ENCODE data around the gene GREB1L.
"Not testable (repeated sequence)": the region's sequence is repeated elsewhere in the genome, so short reads cannot be mapped to it uniquely, and the experiment has no call there.

GREB1L gene

GRCh38 chr18:21309248-21309647, 67.2 kb downstream of the GREB1L start:
- DNase-seq, result no peak

- DNase-seq, result not testable (repeated sequence)
Observed at GRCh38 chr18:21311980-21312379, 69.9 kb downstream of the GREB1L start.

- DNase-seq, result no peak
Observed at GRCh38 chr18:21313576-21313975, 71.5 kb downstream of the GREB1L start.

DNA sequence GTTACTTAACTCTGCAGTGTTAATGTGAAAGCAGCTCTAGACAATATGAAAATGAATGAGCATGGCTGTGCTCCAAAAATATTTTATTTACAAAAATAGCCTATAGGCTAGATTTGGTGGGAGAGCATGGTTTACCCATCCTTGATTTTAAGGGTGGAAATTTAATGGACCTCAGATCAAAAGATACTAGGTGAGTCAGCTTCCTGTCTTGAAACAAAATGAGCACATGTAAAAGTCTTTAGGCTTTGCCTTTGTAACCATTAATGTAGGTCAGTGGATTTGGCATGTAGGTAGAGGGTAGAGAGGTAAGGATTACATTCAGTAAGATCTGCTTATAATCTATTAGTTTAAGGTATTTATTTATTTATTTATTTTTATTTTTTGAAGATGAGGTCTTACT, 72.7 kb downstream of the GREB1L start:
- no peak for DNase-seq

DNA sequence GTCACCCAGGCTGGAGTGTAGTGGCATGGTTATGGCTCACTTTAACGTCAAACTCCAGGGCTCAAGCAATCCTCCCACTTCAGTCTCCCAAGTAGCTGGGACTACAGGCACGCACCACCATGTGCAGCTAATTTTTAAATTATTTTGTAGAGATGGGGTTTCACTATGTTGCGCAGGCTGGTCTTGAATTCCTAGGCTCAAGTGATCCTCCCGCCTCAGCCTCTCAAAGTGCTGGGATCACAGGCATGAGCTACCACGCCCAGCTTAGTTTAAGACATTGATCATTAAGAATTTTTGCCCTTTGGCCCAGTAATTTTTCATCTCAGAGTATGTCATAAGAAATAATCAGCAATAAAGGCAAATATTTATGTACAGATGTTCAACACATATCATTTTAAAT, 73.1 kb downstream of the GREB1L start:
- not testable (repeated sequence) for DNase-seq

- no peak for DNase-seq
Observed at GRCh38 chr18:21315741-21316197, 73.7 kb downstream of the GREB1L start.

DNA sequence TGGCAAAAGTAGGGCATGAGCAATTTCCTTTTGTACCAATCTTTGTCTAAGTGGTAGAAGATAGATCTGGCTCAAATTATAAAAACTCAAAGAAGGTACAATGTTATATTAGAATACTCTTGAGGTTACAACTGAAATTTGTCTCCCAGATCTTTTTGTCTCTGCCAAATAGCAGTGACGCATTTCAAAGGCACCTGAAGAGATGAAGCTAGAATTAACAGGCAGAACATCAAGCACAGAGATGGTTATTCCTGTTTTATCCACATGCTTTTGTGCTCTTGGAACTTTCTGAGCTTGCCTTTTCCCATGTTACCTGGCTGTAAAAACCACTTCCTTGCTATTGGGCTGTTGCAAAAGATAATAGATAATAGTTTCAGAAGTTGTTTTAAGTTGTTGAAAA, 74.3 kb downstream of the GREB1L start:
- no peak for DNase-seq

DNA sequence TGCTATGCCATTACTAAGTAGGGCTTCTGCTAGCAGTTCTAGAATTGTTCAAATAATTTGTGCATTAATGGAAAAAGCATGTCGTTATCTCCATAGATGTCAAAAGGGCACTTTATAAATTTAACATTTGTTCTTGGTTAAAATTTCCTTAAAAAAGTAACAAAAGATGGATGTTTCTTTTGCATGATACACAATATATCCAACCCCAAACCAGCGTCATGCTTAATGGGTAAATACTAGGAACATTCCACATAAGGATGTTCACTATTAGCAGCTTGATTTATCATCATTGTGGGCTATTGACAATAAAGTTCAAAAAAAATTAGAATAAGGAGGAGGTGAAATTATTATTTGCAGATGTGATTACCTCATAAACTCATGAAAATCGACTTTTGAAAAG, 79.7 kb downstream of the GREB1L start:
- no peak for DNase-seq

DNA sequence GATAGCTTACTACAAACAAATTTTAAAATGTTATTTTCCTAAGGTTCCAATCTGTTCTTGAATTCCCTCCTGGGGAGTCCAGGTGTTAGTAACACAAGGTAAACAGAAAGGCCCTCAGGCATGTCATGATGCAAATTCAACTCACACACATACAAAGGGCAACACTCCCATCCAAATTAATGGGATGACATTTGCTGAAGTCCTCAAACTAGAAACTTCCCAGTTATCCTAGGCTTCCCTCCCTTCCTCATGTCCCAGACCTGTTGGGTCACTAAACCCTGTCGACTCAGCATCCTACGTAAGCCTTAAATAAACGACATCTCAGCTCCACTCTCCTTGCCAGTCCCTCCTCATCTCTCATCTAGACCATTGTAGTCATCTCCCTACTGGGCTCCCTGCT, 85.1 kb downstream of the GREB1L start:
- DNase-seq, result peak; percentile 13

- DNase-seq, result no peak
Observed at GRCh38 chr18:21330122-21330701, 88.2 kb downstream of the GREB1L start.

DNA sequence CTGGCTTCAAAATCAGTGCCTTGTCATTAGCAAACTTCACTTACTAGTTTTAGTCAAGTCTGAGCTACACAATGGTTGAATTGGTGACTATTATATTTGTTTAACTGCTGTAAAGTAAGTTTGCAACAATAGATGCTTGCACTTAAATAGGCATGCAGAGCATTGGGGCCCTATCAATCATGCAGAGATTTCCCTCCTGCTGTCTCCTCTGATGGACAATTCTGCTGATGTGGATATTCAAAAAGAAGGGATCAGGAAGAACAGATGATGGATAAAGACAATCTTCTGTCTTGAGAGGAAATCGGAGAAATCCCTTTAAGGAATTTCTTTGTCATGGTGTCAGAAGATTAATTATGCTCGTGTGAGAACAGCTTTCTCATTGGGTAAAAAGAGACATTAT, 89.0 kb downstream of the GREB1L start:
- no peak for DNase-seq

DNA sequence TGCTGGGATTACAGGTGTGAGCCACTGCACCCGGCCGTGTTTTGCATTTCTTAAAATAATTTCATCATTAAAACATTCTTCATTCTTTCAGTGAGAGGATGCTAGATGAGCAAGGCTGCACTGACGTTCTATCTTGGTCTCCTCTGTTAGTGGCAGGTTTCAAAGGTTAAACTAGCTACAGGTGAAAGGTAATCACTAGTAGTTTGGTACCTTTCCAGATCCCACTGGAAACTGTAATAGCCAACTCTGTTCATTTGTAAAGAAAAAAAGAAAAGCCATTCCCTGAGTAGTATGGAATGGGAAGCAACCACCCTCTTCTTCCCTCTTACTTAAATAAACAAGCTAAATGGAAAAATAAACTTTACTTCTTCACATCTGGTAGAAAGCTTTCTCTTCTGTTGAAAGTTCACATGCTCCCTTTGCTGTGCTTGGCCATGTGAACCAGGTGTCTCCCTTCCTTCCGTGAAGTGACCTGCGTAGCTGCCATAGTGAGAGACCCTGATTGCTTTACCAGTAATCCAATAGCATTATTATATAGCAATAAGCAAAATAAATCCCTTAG, 94.0 kb downstream of the GREB1L start:
- DNase-seq, result no peak

DNA sequence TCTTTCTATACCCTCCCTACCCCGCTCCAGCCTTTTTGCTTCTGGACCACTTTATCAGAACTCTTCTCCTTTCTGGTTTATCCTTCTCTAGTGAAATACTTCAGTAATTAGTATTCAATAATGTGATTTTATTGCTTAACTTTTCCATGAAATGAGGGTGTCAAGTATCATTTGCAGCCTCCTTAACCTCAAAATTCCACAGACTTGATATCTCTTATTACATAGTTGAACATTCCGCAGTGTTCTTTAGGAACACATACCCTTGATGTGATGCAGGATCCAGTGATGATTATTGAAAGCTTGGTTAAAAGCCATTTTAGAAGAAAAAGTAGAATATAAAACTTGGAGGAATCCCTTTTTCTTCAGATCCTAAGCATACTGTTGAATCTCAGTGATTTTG, 94.8 kb downstream of the GREB1L start:
- no peak for DNase-seq

- no peak for DNase-seq
Observed at GRCh38 chr18:21341141-21341540, 99.1 kb downstream of the GREB1L start.

DNA sequence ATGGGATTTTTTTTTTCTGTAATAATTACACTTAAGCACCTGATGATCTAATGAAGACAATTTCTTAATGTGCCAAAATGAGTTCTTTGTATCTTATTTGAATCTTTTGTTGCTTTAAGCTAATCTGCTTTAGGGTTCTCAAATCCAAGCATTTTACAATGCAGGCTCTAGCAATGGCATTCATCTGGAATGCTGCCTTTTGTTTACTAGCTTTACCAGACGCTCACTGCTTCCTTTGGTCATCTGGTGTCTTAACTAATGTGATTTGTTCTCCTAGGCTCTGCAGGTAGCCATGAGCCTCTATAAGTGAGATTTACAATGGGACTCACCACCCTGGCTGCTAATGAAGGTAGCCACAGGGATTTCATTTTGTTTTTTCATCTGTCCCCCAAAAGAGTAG, 100.3 kb downstream of the GREB1L start:
- no peak for DNase-seq

GRCh38 chr18:21344860-21345259, 102.8 kb downstream of the GREB1L start:
- DNase-seq, result no peak

DNA sequence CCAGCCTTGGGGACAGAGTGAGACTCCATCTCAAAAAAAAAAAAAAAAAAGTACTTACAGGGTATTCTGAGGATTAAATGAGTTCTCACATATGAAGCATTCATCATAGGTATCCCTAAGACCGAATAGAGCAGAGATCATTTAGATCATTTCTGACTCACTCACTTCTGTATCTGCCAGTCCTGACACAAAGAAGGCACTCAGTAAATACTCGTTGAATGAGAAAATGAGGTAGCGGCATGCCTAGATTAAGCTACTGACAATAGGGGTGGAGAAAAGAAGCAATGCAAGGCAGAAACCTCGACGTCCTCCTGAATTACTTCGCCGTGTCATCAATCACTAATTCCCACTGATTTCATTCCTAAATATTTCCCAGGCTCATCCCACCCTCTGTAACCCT, 103.8 kb downstream of the GREB1L start:
- peak; percentile 17 for DNase-seq

DNA sequence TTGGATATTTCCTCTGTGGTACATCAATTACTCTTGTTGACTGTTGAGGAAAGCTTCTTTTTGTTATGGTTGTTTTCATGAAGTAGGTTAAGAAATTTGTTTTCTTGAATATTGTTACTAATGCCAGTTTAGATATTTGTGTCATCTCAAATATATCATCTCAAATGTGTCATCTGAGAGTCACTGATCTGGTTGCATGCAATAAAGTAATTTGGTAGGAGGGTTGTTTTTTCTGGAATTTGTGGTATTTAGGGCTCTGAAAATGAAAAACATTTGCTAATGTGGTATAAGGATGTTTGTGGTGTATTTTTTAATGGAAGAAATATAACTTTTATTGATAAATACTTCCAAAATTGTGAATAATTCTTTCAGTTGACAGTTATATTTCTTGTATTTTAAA, 117.7 kb downstream of the GREB1L start:
- no peak for DNase-seq

- no peak for DNase-seq
Observed at GRCh38 chr18:21361307-21361880, 119.4 kb downstream of the GREB1L start.

DNA sequence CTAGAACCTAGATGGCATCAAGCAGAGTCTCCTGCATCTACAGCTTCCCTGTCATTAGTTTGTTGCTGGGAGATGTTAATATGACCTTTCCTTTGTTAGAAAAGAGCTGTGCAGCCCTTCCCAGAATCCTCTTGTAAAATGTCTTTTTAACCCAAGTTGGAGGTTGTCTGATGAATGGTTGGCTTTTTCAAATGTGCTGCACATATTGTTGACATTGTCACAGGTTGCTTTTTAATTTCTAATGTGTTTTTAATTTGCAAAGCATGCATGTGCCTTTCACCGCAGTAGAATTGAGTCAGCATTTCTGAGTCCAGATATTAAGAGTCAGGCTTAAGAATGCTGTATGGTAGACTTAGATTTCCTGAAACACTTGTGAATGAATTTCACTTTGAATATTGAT, 120.8 kb downstream of the GREB1L start:
- DNase-seq, result no peak

DNA sequence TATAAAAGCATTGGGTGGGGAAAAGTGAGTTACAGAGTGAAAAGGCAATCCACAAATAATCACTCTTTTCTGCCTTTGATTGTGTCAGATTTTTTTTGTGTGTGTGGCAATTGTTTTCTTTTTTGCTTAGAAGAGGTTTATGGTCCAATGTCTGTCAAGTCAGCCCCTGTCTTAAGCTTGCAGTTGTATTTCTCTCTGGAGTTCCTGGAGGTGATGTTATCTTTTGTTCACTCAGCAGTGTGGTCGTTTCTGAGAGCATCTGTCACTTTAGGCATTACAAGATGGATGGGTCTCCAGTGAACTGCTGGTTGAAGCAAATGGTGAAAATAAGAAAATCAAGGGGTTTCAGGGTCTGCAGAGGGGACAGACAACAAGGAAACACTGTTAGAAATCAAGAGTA, 121.3 kb downstream of the GREB1L start:
- DNase-seq, result no peak

DNA sequence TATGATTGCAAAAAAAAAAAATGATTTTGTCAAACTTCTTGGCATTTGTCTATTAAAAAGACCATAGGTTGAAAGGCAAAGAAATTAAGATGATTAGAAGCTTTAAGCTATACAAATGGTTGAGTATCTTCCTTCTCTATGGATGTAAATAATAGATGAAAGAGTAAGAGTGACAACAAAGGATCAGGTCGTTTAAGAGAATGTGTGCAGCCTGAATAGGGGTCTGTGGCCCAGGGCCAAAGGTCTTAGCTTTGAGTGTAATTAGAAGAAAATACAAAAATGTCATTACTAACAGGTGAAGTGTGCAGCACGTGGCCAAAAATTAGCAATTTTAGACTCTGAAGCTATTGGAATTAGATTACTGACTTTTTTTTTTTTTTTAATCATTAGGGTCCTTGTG, 122.4 kb downstream of the GREB1L start:
- DNase-seq, result no peak

DNA sequence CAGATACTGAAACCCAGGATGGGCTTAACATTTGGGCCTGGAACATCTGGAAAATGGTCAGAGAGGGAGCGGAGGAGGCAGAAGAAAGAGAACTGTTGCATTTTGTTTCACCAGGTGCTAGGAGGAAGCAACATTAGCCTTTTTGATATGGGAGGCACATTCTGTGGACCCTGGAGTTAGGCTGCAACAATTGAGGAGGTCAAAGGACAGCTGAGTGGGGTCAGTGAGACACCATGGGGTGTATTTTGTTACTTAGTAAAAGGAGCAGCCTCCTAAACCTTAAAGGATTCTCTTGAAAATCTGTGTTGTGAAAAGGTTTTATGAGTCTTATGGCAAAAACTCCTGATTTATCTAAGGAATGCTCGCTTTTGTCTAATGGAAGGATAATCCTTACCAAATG, 124.9 kb downstream of the GREB1L start:
- DNase-seq, result no peak

GRCh38 chr18:21369146-21369545, 127.1 kb downstream of the GREB1L start:
- DNase-seq, result no peak

- DNase-seq, result not testable (repeated sequence)
Observed at GRCh38 chr18:21369597-21369996, 127.6 kb downstream of the GREB1L start.

Measured in NCI-H774 (cell line).